K562 (cell line): ENCODE data around the gene LRP1. TPM values are rescaled to one million over a fixed set of nuclear protein-coding genes. Genes with fewer than 3 reads are reported as not detected.
A peak's percentile ranks its signal among the peaks of the same experiment; 100 is the strongest.

ENCODE experiments used
- CBX1 ChIP-seq: sonication (generic); IDR thresholded peaks from 2 replicates; pipeline ENCODE4 v1.6.1; 2016; ENCODE audit warnings: antibody characterized with exemption, low read depth, mild to moderate bottlenecking
- CEBPB ChIP-seq: fragments of 450-650 bp; IDR thresholded peaks from 2 replicates; pipeline ENCODE4 v1.6.1; 2016; ENCODE audit warnings: missing genetic modification characterization, missing compliant biosample characterization
- GABPA ChIP-seq: fragments of 200-800 bp; sonication (Bioruptor generic); conservative IDR thresholded peaks from 2 replicates; pipeline ENCODE4 v1.6.1; 2016; ENCODE audit warnings: low read depth, missing genetic modification characterization, missing compliant biosample characterization
- HMG20A ChIP-seq: fragments of 450-650 bp; formaldehyde crosslinking; conservative IDR thresholded peaks from 2 replicates; pipeline ENCODE4 v1.4.0; 2020; ENCODE audit warnings: mild to moderate bottlenecking, mixed read lengths
- ILK ChIP-seq: fragments of 450-650 bp; IDR thresholded peaks from 2 replicates; pipeline ENCODE4 v1.6.1; 2016; ENCODE audit warnings: missing genetic modification characterization, low read depth, mild to moderate bottlenecking, missing compliant biosample characterization, moderate library complexity, borderline replicate concordance
- SAFB ChIP-seq: fragments of 200-400 bp; formaldehyde crosslinking; IDR thresholded peaks from 2 replicates; pipeline ENCODE4 v1.6.1; 2017; ENCODE audit warnings: low read depth, low read length, borderline replicate concordance
- SIN3A ChIP-seq, 2 experiments: fragments of 150-350 bp in 1 of 2; IDR thresholded peaks; 2 replicates each; pipeline ENCODE4 v1.6.1; 2011 to 2016; ENCODE audit warnings: borderline replicate concordance in 2 of 2, low read depth in 2 of 2, low read length in 2 of 2, mild to moderate bottlenecking in 2 of 2, moderate library complexity in 2 of 2; ENCODE audit not compliant: control insufficient read depth in 1 of 2
- SREBF2 ChIP-seq: sonication (generic); formaldehyde crosslinking; IDR thresholded peaks from 2 replicates; pipeline ENCODE4 v1.4.0; 2020; ENCODE audit warnings: mild to moderate bottlenecking, missing genetic modification reagents
- SRSF3 ChIP-seq: fragments of 200-400 bp; formaldehyde crosslinking; IDR thresholded peaks from 2 replicates; pipeline ENCODE4 v1.6.1; 2016; ENCODE audit warnings: mild to moderate bottlenecking, low read length, moderate library complexity; ENCODE audit not compliant: insufficient read depth
- THRB ChIP-seq: fragments of 450-650 bp; formaldehyde crosslinking; conservative IDR thresholded peaks from 2 replicates; pipeline ENCODE4 v1.4.0; 2022; ENCODE audit warnings: mild to moderate bottlenecking, missing genetic modification characterization
- XRCC4 ChIP-seq: IDR thresholded peaks from one replicate; pipeline ENCODE4 v1.6.1; 2011; ENCODE audit not compliant: insufficient read depth, insufficient read length; ENCODE audit errors: extremely low read depth
- ZBTB49 ChIP-seq: sonication (generic); formaldehyde crosslinking; IDR thresholded peaks from 2 replicates; pipeline ENCODE4 v1.8.0; 2022; ENCODE audit warnings: missing genetic modification reagents, mild to moderate bottlenecking, borderline replicate concordance
- ZNF263 ChIP-seq: sonication (generic); formaldehyde crosslinking; IDR thresholded peaks from 2 replicates; pipeline ENCODE4 v1.8.0; 2022; ENCODE audit warnings: mild to moderate bottlenecking, missing genetic modification reagents, borderline replicate concordance
- polyA plus RNA-seq, 8 experiments: library from polyadenylated mRNA; depleted of rRNA in 4 of 8; stranded (reverse) in 5 of 8; unstranded in 3 of 8; fragments of >200 nt; fragmentation: Nextera tagmentation in 2 of 8; fragmentation: Illumina TruSeq in 1 of 8; extraction: Ambion mirVana in 2 of 8; extraction: Trizol in 1 of 8; gene quantifications; 2 replicates each; pipeline versions ENCODE4 v1.2.1 to v1.2.3, GENCODE V29; 2011 to 2014; ENCODE audit warnings: inconsistent platforms in 1 of 8, missing spikeins in 1 of 8
- total RNA-seq, 7 experiments: library from RNA; depleted of rRNA in 6 of 7; stranded (reverse); fragments of >200 nt in 6 of 7; fragmentation: Illumina TruSeq in 2 of 7; extraction: Trizol in 2 of 7; gene quantifications; 2 replicates each; pipeline versions ENCODE4 v1.2.1 to v1.2.3, GENCODE V29; 2011 to 2021; ENCODE audit warnings: low replicate concordance in 1 of 7
- TF ChIP-seq, protein P1 (sequence below): fragments of 450-650 bp; IDR thresholded peaks from 2 replicates; pipeline ENCODE4 v1.6.1; 2016; ENCODE audit warnings: low read depth

The LRP1 gene
- total and polyA plus RNA-seq, 9 of the 15 experiments (the other 6 are each of a cell fraction or from before 2014, with no cell fraction given), result 0.04 to 0.64 (median 0.19) TPM; not detected in 2

GRCh38 chr12:57089271-57090245 is 38.7 kb upstream of the LRP1 start (continued):
- no peak for TF ChIP-seq THRB (CRISPR knock-in tag)
- TF ChIP-seq ILK, result no peak
- TF ChIP-seq SAFB, result no peak
- TF ChIP-seq CEBPB (tag), result no peak
- TF ChIP-seq, protein P1, sequence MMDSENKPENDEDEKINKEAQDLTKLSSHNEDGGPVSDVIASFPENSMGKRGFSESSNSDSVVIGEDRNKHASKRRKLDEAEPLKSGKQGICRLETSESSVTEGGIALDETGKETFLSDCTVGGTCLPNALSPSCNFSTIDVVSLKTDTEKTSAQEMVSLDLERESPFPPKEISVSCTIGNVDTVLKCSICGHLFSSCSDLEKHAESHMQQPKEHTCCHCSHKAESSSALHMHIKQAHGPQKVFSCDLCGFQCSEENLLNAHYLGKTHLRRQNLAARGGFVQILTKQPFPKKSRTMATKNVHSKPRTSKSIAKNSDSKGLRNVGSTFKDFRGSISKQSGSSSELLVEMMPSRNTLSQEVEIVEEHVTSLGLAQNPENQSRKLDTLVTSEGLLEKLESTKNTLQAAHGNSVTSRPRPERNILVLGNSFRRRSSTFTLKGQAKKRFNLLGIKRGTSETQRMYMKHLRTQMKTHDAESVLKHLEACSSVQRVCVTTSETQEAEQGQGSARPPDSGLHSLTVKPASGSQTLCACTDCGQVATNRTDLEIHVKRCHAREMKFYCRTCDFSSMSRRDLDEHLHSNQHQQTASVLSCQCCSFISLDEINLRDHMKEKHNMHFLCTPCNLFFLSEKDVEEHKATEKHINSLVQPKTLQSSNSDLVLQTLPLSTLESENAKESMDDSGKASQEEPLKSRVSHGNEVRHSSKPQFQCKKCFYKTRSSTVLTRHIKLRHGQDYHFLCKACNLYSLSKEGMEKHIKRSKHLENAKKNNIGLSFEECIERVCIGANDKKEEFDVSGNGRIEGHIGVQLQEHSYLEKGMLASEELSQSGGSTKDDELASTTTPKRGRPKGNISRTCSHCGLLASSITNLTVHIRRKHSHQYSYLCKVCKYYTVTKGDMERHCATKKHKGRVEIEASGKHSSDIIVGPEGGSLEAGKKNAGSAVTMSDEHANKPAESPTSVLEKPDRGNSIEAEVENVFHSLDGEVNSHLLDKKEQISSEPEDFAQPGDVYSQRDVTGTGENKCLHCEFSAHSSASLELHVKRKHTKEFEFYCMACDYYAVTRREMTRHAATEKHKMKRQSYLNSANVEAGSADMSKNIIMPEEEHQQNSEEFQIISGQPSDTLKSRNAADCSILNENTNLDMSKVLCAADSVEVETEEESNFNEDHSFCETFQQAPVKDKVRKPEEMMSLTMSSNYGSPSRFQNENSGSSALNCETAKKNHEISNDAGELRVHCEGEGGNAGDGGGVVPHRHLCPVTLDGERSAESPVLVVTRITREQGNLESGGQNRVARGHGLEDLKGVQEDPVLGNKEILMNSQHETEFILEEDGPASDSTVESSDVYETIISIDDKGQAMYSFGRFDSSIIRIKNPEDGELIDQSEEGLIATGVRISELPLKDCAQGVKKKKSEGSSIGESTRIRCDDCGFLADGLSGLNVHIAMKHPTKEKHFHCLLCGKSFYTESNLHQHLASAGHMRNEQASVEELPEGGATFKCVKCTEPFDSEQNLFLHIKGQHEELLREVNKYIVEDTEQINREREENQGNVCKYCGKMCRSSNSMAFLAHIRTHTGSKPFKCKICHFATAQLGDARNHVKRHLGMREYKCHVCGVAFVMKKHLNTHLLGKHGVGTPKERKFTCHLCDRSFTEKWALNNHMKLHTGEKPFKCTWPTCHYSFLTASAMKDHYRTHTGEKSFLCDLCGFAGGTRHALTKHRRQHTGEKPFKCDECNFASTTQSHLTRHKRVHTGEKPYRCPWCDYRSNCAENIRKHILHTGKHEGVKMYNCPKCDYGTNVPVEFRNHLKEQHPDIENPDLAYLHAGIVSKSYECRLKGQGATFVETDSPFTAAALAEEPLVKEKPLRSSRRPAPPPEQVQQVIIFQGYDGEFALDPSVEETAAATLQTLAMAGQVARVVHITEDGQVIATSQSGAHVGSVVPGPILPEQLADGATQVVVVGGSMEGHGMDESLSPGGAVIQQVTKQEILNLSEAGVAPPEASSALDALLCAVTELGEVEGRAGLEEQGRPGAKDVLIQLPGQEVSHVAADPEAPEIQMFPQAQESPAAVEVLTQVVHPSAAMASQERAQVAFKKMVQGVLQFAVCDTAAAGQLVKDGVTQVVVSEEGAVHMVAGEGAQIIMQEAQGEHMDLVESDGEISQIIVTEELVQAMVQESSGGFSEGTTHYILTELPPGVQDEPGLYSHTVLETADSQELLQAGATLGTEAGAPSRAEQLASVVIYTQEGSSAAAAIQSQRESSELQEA, result no peak
- no peak for TF ChIP-seq XRCC4
- TF ChIP-seq HMG20A, result no peak
- TF ChIP-seq SREBF2 (CRISPR knock-in tag), result no peak
- TF ChIP-seq SRSF3, result no peak
- TF ChIP-seq ZBTB49 (CRISPR knock-in tag), result no peak
- TF ChIP-seq GABPA (tag), result no peak
- TF ChIP-seq ZNF263 (CRISPR knock-in tag), result no peak
- TF ChIP-seq SIN3A (IDR thresholded peaks at IDR 0.05; ENCODE audit: borderline replicate concordance in 2 of 2, control insufficient read depth in 1 of 2, low read depth in 2 of 2, low read length in 2 of 2), result peak in 1 of 2 experiments; percentile 29; a peak in 1 of 4 replicates
- TF ChIP-seq CBX1, result no peak
